AG04449 (cell line): ENCODE data around the gene YTHDF1.

Source experiments
- CTCF ChIA-PET: fragments of 350-600 bp; formaldehyde crosslinking; extraction: SDS; loops from one replicate; lab custom pipeline; 2021; ENCODE audit warnings: antibody characterized with exemption; lab: Yijun Ruan, JAX
- POLR2A ChIA-PET: fragments of 400-600, 350-600 bp; formaldehyde crosslinking; extraction: SDS; loops from one replicate; lab custom pipeline; 2020; ENCODE audit warnings: antibody characterized with exemption, inconsistent platforms; lab: Yijun Ruan, JAX
- DNase-seq: peaks from one replicate; pipeline ENCODE4 v3.0.0-alpha.2; 2010; ENCODE audit warnings: low read depth, low spot score
- H3K4me3 ChIP-seq: 2 replicates; pipeline ENCODE4 v1.5.1; 2011; ENCODE audit warnings: low read depth, mild to moderate bottlenecking, control low read depth, low read length
- CTCF ChIP-seq: IDR thresholded peaks from one replicate; pipeline ENCODE4 v1.5.1; 2011; ENCODE audit warnings: mild to moderate bottlenecking, moderate library complexity, low read length, control low read depth, inconsistent platforms; ENCODE audit not compliant: insufficient read depth; ENCODE audit errors: missing control alignments

The YTHDF1 gene

GRCh38 chr20:63234693-63235398 lies 18.9 kb upstream of the YTHDF1 start:
- ChIA-PET CTCF (interaction anchor here (0.7 to 12.3 kb wide), 4 partner anchors 10 to 17 kb away, joined by 3 to 121 read pairs (median 4); no protein-coding TSS in a partner anchor), POLR2A (no interaction called here)
- no peak for DNase-seq
- no peak overlapping the region for H3K4me3 ChIP-seq
- peak; percentile 56 for TF ChIP-seq CTCF

GRCh38 chr20:63233924-63234323 lies 18.0 kb upstream of the YTHDF1 start:
- TF ChIP-seq CTCF, result no peak
- ChIA-PET POLR2A (no interaction called here), CTCF (interaction anchor here (0.7 to 12.3 kb wide), 6 partner anchors 9 to 177 kb away, joined by 3 to 121 read pairs (median 4); no protein-coding TSS in a partner anchor)
- H3K4me3 ChIP-seq, result no peak overlapping the region
- DNase-seq, result no peak

DNA sequence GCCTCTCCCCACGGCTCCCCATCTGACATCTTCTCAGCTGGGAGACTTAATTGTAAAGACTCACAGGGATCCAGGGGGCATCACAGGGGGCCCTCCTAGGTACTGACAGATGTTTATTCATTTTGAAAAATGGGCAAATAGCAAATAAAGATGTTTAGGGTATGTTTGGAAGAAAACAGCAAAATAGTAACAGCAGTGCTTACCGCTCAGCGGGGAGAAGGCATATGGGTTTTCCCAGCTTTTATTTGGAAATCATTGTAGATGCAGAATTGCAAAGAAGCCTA lies 17.1 kb upstream of the YTHDF1 start:
- ChIA-PET CTCF (interaction anchor here (1.1 to 12.3 kb wide), 12 partner anchors 9 to 176 kb away, joined by 3 to 121 read pairs (median 4); partner anchors contain the start of gene YTHDF1), POLR2A (interaction anchor here (1.0 to 1.7 kb wide), 3 partner anchors 9 to 18 kb away, joined by 3 to 6 read pairs (median 4); no protein-coding TSS in a partner anchor)
- no peak overlapping the region for H3K4me3 ChIP-seq
- no peak for TF ChIP-seq CTCF
- DNase-seq, result no peak

- peak; percentile 84 for DNase-seq
- ChIA-PET CTCF (interaction anchor here (1.1 to 12.3 kb wide), 12 partner anchors 8 to 176 kb away, joined by 3 to 121 read pairs (median 4); partner anchors contain the start of gene YTHDF1), POLR2A (interaction anchor here (1.0 to 1.7 kb wide), 3 partner anchors 9 to 17 kb away, joined by 3 to 6 read pairs (median 4); no protein-coding TSS in a partner anchor)
- TF ChIP-seq CTCF, result no peak
- H3K4me3 ChIP-seq, result no peak overlapping the region
Observed at GRCh38 chr20:63232235-63233060, 16.5 kb upstream of the YTHDF1 start.

DNA sequence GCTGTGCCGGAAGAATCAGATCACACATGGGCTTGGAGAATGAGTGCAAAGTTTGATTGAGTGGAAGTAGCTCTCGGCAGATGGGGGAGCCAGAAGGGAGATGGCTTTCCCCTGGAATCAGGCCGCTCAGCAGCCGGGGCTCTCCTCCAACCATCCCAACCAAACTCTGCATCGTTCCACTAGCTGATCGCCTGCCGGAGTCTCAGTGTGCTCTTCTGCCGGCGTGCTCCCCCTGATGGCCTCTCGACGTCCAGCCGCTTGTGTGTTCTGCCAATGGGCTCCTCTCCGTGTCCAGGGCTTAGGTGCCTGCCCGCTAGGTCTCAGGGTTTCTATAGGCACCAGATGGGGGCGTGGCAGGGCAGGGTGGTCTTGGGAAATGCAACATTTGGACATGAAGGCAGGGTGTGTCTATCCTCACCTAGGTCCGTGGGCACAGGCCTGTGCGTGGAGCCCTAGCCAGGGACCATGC lies 14.9 kb upstream of the YTHDF1 start:
- no peak overlapping the region for H3K4me3 ChIP-seq
- CTCF ChIA-PET, result interaction anchor here (0.9 to 12.3 kb wide), 22 partner anchors 6 to 258 kb away, joined by 3 to 121 read pairs (median 6); partner anchors contain the start of gene ARFGAP1
- DNase-seq, result no peak
- peak; percentile 79 for TF ChIP-seq CTCF
- POLR2A ChIA-PET, result no interaction called here
